H1 (cell line): ENCODE results near the gene GNAT2. TPM values are rescaled to one million over a fixed set of nuclear protein-coding genes. Genes with fewer than 3 reads are reported as not detected.

ENCODE experiments used
- CTCF ChIA-PET: fragments of 300-600 bp; sonication (Branson Sonifier 250); formaldehyde crosslinking; loops from one replicate; lab custom pipeline; 2021; ENCODE audit not compliant: partially characterized antibody; lab: Charles Lee
- POLR2A ChIA-PET: fragments of 300-600 bp; sonication (Branson Sonifier 250); formaldehyde crosslinking; loops from one replicate; lab custom pipeline; 2021; ENCODE audit warnings: inconsistent platforms; ENCODE audit not compliant: partially characterized antibody; lab: Charles Lee
- DNase-seq, 2 experiments: peaks; one replicate each; pipeline versions ENCODE4 v3.0.0 to v3.0.0-alpha.2; 2010 to 2022; ENCODE audit warnings: low spot score in 2 of 2, low read depth in 1 of 2, mixed read lengths in 1 of 2
- FAIRE-seq: peaks from 2 replicates; lab custom pipeline; 2011; peaks lifted over from hg19 to GRCh38; lab: Jason Lieb, UNC
- H2AFZ ChIP-seq: 2 replicates; pipeline ENCODE4 v1.8.1; 2012; ENCODE audit warnings: low read length, inconsistent platforms
- H2AK5ac ChIP-seq: 2 replicates; pipeline ENCODE4 v1.6.1; 2013; ENCODE audit warnings: low read depth, low read length
- H2BK120ac ChIP-seq: replicated peaks from 2 replicates; pipeline ENCODE3; 2013; ENCODE audit warnings: low read depth, low read length, inconsistent platforms
- H2BK12ac ChIP-seq: 2 replicates; pipeline ENCODE4 v1.6.1; 2013; ENCODE audit warnings: low read depth, low read length
- H2BK15ac ChIP-seq: 2 replicates; pipeline ENCODE4 v1.6.1; 2013; ENCODE audit warnings: low read length
- H2BK20ac ChIP-seq: 2 replicates; pipeline ENCODE4 v1.6.1; 2013; ENCODE audit warnings: low read length
- H2BK5ac ChIP-seq: 2 replicates; pipeline ENCODE4 v1.6.1; 2013; ENCODE audit warnings: low read depth, low read length
- H3K14ac ChIP-seq: 2 replicates; pipeline ENCODE4 v1.6.1; 2013; ENCODE audit warnings: inconsistent platforms; ENCODE audit not compliant: insufficient read length
- H3K18ac ChIP-seq: 2 replicates; pipeline ENCODE4 v1.6.1; 2013; ENCODE audit warnings: low read length; ENCODE audit errors: extremely low read depth
- H3K23ac ChIP-seq: 2 replicates; pipeline ENCODE4 v1.6.1; 2013; ENCODE audit warnings: inconsistent platforms; ENCODE audit not compliant: insufficient read length
- H3K23me2 ChIP-seq: 2 replicates; pipeline ENCODE4 v1.6.1; 2013; ENCODE audit warnings: low read depth, low read length
- H3K27ac ChIP-seq: 2 replicates; pipeline ENCODE4 v1.6.1; 2011; ENCODE audit warnings: low read depth, low read length, inconsistent platforms
- H3K27me3 ChIP-seq, 4 experiments: replicated peaks in 1 of 4; 1 replicate in 1 of 4; 2 replicates in 3 of 4; pipeline versions ENCODE4 v1.6.1 to v1.8.1; 2011 to 2013; ENCODE audit warnings: low read length in 3 of 4, mild to moderate bottlenecking in 3 of 4, inconsistent platforms in 2 of 4, mixed read lengths in 2 of 4, moderate library complexity in 1 of 4; ENCODE audit not compliant: control insufficient read depth in 3 of 4, insufficient read depth in 3 of 4; ENCODE audit errors: extremely low read depth in 1 of 4
- H3K36me3 ChIP-seq, 4 experiments: 2 replicates each; pipeline versions ENCODE4 v1.6.1 to v1.8.1; 2011 to 2013; ENCODE audit warnings: mild to moderate bottlenecking in 4 of 4, low read length in 3 of 4, moderate library complexity in 2 of 4, control low read depth in 1 of 4, inconsistent platforms in 1 of 4; ENCODE audit not compliant: insufficient read depth in 4 of 4, control insufficient read depth in 2 of 4
- H3K4ac ChIP-seq: replicated peaks from 2 replicates; pipeline ENCODE3; 2013; ENCODE audit warnings: low read length, low read depth, mixed read lengths, inconsistent platforms; ENCODE audit not compliant: insufficient read length
- H3K4me1 ChIP-seq, 4 experiments: replicated peaks in 1 of 4; 1 replicate in 1 of 4; 2 replicates in 3 of 4; pipeline versions ENCODE4 v1.6.1 to v1.8.1; 2011 to 2013; ENCODE audit warnings: low read length in 3 of 4, inconsistent platforms in 2 of 4, mixed read lengths in 1 of 4; ENCODE audit not compliant: insufficient read depth in 4 of 4, control insufficient read depth in 3 of 4
- H3K4me2 ChIP-seq, 2 experiments: 2 replicates each; pipeline versions ENCODE4 v1.6.1 to v1.8.1; 2011 to 2013; ENCODE audit warnings: low read depth in 2 of 2, low read length in 2 of 2, control low read depth in 1 of 2, inconsistent platforms in 1 of 2, mild to moderate bottlenecking in 1 of 2; ENCODE audit not compliant: insufficient read depth in 1 of 2
- H3K4me3 ChIP-seq, 4 experiments: fragments of 200-600, 300-600 bp in 1 of 4; sonication (generic), shearing (Covaris generic), sonication (Bioruptor Twin) in 1 of 4; 2 replicates each; pipeline versions ENCODE4 v1.5.1 to v1.8.1; 2011 to 2016; ENCODE audit warnings: low read length in 4 of 4, low read depth in 3 of 4, control low read depth in 2 of 4, inconsistent platforms in 2 of 4, mild to moderate bottlenecking in 2 of 4, mixed read lengths in 1 of 4, moderate library complexity in 1 of 4; ENCODE audit not compliant: insufficient read depth in 2 of 4; ENCODE audit errors: extremely low read depth in 1 of 4
- H3K56ac ChIP-seq: replicated peaks from 2 replicates; pipeline ENCODE3; 2013; ENCODE audit warnings: low read depth, mild to moderate bottlenecking, mixed read lengths, low read length, inconsistent platforms; ENCODE audit not compliant: insufficient read length
- H3K79me1 ChIP-seq: 2 replicates; pipeline ENCODE4 v1.6.1; 2013; ENCODE audit warnings: low read depth, low read length, control low read depth
- H3K79me2 ChIP-seq, 2 experiments: 2 replicates each; pipeline versions ENCODE4 v1.6.1 to v1.8.1; 2012 to 2013; ENCODE audit warnings: low read length in 2 of 2, mild to moderate bottlenecking in 2 of 2, inconsistent platforms in 1 of 2; ENCODE audit not compliant: insufficient read depth in 2 of 2, control insufficient read depth in 1 of 2
- H3K9ac ChIP-seq, 4 experiments: replicated peaks in 1 of 4; 1 replicate in 1 of 4; 2 replicates in 3 of 4; pipeline versions ENCODE4 v1.6.1 to v1.8.1; 2011 to 2013; ENCODE audit warnings: low read depth in 3 of 4, low read length in 3 of 4, control low read depth in 2 of 4, mild to moderate bottlenecking in 2 of 4, moderate library complexity in 2 of 4, inconsistent platforms in 1 of 4; ENCODE audit errors: extremely low read depth in 1 of 4
- H3K9me3 ChIP-seq, 2 experiments: 2 replicates each; pipeline versions ENCODE4 v1.6.1 to v1.8.1; 2012 to 2013; ENCODE audit warnings: mild to moderate bottlenecking in 2 of 2, moderate library complexity in 2 of 2, control low read depth in 1 of 2, inconsistent platforms in 1 of 2, low read depth in 1 of 2, low read length in 1 of 2, mixed read lengths in 1 of 2; ENCODE audit not compliant: insufficient read depth in 2 of 2
- H4K20me1 ChIP-seq, 2 experiments: replicated peaks in 1 of 2; 2 replicates each; pipeline versions ENCODE3 to v1.8.1; 2011 to 2013; ENCODE audit warnings: inconsistent platforms in 2 of 2, low read length in 2 of 2, mild to moderate bottlenecking in 1 of 2; ENCODE audit not compliant: insufficient read depth in 2 of 2, control insufficient read depth in 1 of 2
- H4K5ac ChIP-seq: 2 replicates; pipeline ENCODE4 v1.6.1; 2013; ENCODE audit warnings: low read length, low read depth, mixed read lengths, inconsistent platforms; ENCODE audit not compliant: insufficient read length
- H4K8ac ChIP-seq: 2 replicates; pipeline ENCODE4 v1.8.0; 2013; ENCODE audit warnings: mild to moderate bottlenecking, moderate library complexity, low read length, inconsistent platforms; ENCODE audit not compliant: insufficient read depth; ENCODE audit errors: extremely low read depth
- H4K91ac ChIP-seq: replicated peaks from 2 replicates; pipeline ENCODE3; 2013; ENCODE audit warnings: low read length, mixed read lengths, inconsistent platforms; ENCODE audit not compliant: insufficient read length
- CBX8 ChIP-seq: fragments of 300-800, 300-1000 bp; sonication (generic); IDR thresholded peaks from 2 replicates; pipeline ENCODE4 v1.7.1; 2016; ENCODE audit warnings: low read depth, low read length, borderline replicate concordance
- CHD1 ChIP-seq: IDR thresholded peaks from 2 replicates; pipeline ENCODE4 v1.6.1; 2012; ENCODE audit warnings: low read depth, low read length, improper control_type of control experiment
- CREB1 ChIP-seq: IDR thresholded peaks from 2 replicates; pipeline ENCODE4 v1.6.1; 2012; ENCODE audit warnings: inconsistent platforms
- EGR1 ChIP-seq: IDR thresholded peaks from 2 replicates; pipeline ENCODE4 v1.6.1; 2011; ENCODE audit warnings: low read depth, low read length, borderline replicate concordance
- KDM4A ChIP-seq: IDR thresholded peaks from one replicate; pipeline ENCODE4 v1.7.1; 2012; ENCODE audit warnings: low read depth, mild to moderate bottlenecking, moderate library complexity, low read length, inconsistent platforms; ENCODE audit not compliant: severe bottlenecking
- POLR2A ChIP-seq, 2 experiments: IDR thresholded peaks; 1 replicate in 1 of 2; 2 replicates in 1 of 2; pipeline ENCODE4 v1.6.1; 2011; ENCODE audit warnings: low read depth in 2 of 2, low read length in 2 of 2, mild to moderate bottlenecking in 2 of 2; ENCODE audit errors: control extremely low read depth in 1 of 2
- POLR2AphosphoS5 ChIP-seq: IDR thresholded peaks from 2 replicates; pipeline ENCODE4 v1.6.1; 2011; ENCODE audit warnings: low read depth, low read length
- WGBS, 2 experiments: shearing (Covaris generic) in 1 of 2; methylation state at CpG; one replicate each; pipeline versions ENCODE4 v1.1.6 to v1.1.7; 2013 to 2015; ENCODE audit warnings: low lambda C conversion rate in 2 of 2, mixed read lengths in 2 of 2, inconsistent platforms in 1 of 2, low coverage in 1 of 2, missing lambda C conversion rate in 1 of 2; ENCODE audit not compliant: insufficient replicate concordance in 2 of 2, insufficient coverage in 1 of 2, insufficient read length in 1 of 2; ENCODE audit errors: extremely low coverage in 1 of 2, missing lambda C conversion rate in 1 of 2; 5-methylcytosine and 5-hydroxymethylcytosine counted together
- polyA plus RNA-seq, 7 experiments: library from polyadenylated mRNA; depleted of rRNA in 3 of 7; stranded (reverse) in 5 of 7; unstranded in 2 of 7; fragments of >200 nt in 5 of 7; fragments of 200-250 nt in 2 of 7; gene quantifications; 1 replicate in 5 of 7; 2 replicates in 1 of 7; 4 replicates in 1 of 7; pipeline versions ENCODE4 v1.2.1 to v1.2.3, GENCODE V29; 2011 to 2013; ENCODE audit warnings: missing spikeins in 2 of 7, mixed read lengths in 2 of 7
- total RNA-seq: library from RNA; stranded (reverse); fragmentation: NEBNext Ultra II Directional; extraction: Animal tissue kit (Norgen Biotek cat#: 25700); gene quantifications from 2 replicates; pipeline ENCODE4 v1.2.1, GENCODE V29; 2021
- TF ChIP-seq, protein P1 (sequence below), 3 experiments: IDR thresholded peaks; 1 replicate in 2 of 3; 2 replicates in 1 of 3; pipeline versions ENCODE4 v1.5.1 to v1.6.1; 2011; ENCODE audit warnings: low read length in 3 of 3, mild to moderate bottlenecking in 3 of 3, inconsistent platforms in 2 of 3, low read depth in 1 of 3, moderate library complexity in 1 of 3; ENCODE audit not compliant: insufficient read depth in 1 of 3; ENCODE audit errors: control extremely low read depth in 1 of 3

Gene GNAT2
- total and polyA plus RNA-seq, 2 of the 8 experiments (the other 6 are each of a cell fraction or from before 2014, with no cell fraction given): 0.05 TPM; not detected in 1

DNA sequence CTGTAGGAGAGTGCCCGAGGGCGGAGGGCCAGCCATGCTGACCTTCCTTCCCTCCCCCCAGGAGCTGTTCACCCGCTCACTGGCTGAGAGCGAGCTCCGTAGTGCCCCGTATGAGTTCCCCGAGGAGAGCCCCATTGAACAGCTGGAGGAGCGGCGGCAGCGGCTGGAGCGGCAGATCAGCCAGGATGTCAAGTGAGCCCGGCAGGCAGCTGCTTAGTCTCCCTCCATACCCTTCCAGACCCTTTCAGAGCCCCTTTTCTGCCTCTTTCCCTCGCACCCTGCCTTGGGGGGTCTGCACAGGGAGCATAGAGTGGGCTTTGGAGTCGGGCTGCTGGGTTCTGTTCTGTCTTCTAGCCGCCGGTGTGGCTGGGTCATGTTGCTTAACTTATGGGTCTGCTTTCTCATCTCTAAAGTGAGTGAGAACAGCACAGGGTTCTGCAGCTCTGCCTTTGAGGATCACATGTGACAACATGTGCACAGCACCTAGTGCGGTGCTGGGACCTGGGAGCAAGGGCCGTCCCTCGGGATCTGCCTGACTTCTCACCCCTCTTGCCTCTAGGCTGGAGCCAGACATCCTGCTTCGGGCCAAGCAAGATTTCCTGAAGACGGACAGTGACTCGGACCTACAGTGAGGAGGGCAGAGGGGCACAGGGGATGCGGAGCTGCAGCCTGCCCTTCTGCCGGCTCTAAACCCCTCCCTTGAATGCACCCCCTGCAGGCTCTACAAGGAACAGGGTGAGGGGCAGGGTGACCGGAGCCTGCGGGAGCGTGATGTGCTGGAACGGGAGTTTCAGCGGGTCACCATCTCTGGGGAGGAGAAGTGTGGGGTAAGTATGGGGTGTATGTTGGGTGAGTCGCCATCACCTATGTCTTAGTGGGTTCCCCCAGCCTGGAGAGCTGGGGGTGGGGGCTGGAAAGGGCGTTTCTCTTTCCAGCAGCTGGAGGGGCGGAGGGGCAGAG is 6.5 kb upstream of the GNAT2 start:
- no peak overlapping the region for H2BK5ac ChIP-seq
- H3K4me1 ChIP-seq: peaks cover 0 to 9% (median 5%) of the 10 kb centered on the region in 4 experiments; a peak in 5 of 7 replicates
- H4K20me1 ChIP-seq: peaks cover 5 to 35% of the 10 kb centered on the region in 2 experiments
- TF ChIP-seq, protein P1, sequence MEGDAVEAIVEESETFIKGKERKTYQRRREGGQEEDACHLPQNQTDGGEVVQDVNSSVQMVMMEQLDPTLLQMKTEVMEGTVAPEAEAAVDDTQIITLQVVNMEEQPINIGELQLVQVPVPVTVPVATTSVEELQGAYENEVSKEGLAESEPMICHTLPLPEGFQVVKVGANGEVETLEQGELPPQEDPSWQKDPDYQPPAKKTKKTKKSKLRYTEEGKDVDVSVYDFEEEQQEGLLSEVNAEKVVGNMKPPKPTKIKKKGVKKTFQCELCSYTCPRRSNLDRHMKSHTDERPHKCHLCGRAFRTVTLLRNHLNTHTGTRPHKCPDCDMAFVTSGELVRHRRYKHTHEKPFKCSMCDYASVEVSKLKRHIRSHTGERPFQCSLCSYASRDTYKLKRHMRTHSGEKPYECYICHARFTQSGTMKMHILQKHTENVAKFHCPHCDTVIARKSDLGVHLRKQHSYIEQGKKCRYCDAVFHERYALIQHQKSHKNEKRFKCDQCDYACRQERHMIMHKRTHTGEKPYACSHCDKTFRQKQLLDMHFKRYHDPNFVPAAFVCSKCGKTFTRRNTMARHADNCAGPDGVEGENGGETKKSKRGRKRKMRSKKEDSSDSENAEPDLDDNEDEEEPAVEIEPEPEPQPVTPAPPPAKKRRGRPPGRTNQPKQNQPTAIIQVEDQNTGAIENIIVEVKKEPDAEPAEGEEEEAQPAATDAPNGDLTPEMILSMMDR (IDR thresholded peaks at IDR 0.05; ENCODE audit: control extremely low read depth in 1 of 3, insufficient read depth in 1 of 3, low read depth in 1 of 3, low read length in 3 of 3): peak in 1 of 3 experiments; percentile 11; a peak in 1 of 4 replicates
- no peak for TF ChIP-seq CHD1
- TF ChIP-seq CREB1: no peak
- no peak for TF ChIP-seq POLR2A (IDR thresholded peaks at IDR 0.05; ENCODE audit: control extremely low read depth in 1 of 2, low read depth in 2 of 2, low read length in 2 of 2)
- TF ChIP-seq EGR1: no peak
- TF ChIP-seq KDM4A: no peak
- TF ChIP-seq POLR2AphosphoS5: no peak
- no peak for TF ChIP-seq CBX8
- H3K23ac ChIP-seq: no peak overlapping the region
- no peak overlapping the region for H2BK12ac ChIP-seq
- H3K79me1 ChIP-seq: peaks cover 17% of the 10 kb centered on the region
- no peak overlapping the region for H3K4ac ChIP-seq
- H2BK20ac ChIP-seq: no peak overlapping the region
- H3K9me3 ChIP-seq: no peaks in the 10 kb centered on the region
- no peak overlapping the region for H3K4me3 ChIP-seq
- FAIRE-seq (no peak), DNase-seq (peak in 1 of 2 experiments; percentile 40)
- no peak overlapping the region for H2BK15ac ChIP-seq
- ChIA-PET CTCF (interaction anchor here (1.0 to 10.4 kb wide), 10 partner anchors 9 to 146 kb away, joined by 3 to 73 read pairs (median 6); partner anchors contain the start of gene GNAI3), POLR2A (interaction anchor here (0.8 to 3.0 kb wide), 5 partner anchors 9 to 77 kb away, joined by 3 to 16 read pairs (median 4); partner anchors contain the start of gene GNAI3)
- peaks cover 12 to 27% (median 20%) of the 10 kb centered on the region in 4 experiments; a peak in 7 of 8 replicates for H3K36me3 ChIP-seq
- no peak overlapping the region for H3K56ac ChIP-seq
- peaks cover 0 to 37% of the 10 kb centered on the region in 2 experiments; a peak in 2 of 4 replicates for H3K79me2 ChIP-seq
- H3K14ac ChIP-seq: no peak overlapping the region
- no peak overlapping the region for H3K4me2 ChIP-seq
- no peak overlapping the region for H3K27ac ChIP-seq
- H2AK5ac ChIP-seq: no peak overlapping the region
- peaks cover 2% of the 10 kb centered on the region; the same call in 1 of the 2 replicates for H3K23me2 ChIP-seq
- no peak overlapping the region for H2BK120ac ChIP-seq
- WGBS, 2 experiments: 92% methylated on average over 28 of the region's 32 CpGs; no CpG with 5 or more reads in 1 of the 2 experiments
- no peak overlapping the region for H4K91ac ChIP-seq
- no peak overlapping the region for H4K8ac ChIP-seq
- H4K5ac ChIP-seq: no peak overlapping the region
- no peak overlapping the region for H2AFZ ChIP-seq
- H3K9ac ChIP-seq: no peak overlapping the region; a peak in 1 of 7 replicates
- no peaks in the 10 kb centered on the region for H3K27me3 ChIP-seq
- no peak overlapping the region for H3K18ac ChIP-seq
